Keratinocyte (primary cell): ENCODE results near the gene TUT4. TPM values are rescaled to one million over a fixed set of nuclear protein-coding genes. Genes with fewer than 3 reads are reported as not detected.
A peak's percentile ranks its signal among the peaks of the same experiment; 100 is the strongest.

Experiments used
- DNase-seq: peaks from one replicate; pipeline ENCODE4 v3.0.0-alpha.2; 2011; ENCODE audit warnings: low read depth, missing footprints, low spot score
- FAIRE-seq: peaks from 2 replicates; lab custom pipeline; 2011; peaks lifted over from hg19 to GRCh38; lab: Jason Lieb, UNC
- H2AFZ ChIP-seq: 2 replicates; pipeline ENCODE4 v1.6.0; 2012; ENCODE audit warnings: low read length, control low read depth, inconsistent platforms; ENCODE audit not compliant: control insufficient read depth
- H3K27ac ChIP-seq: 2 replicates; pipeline ENCODE4 v1.5.1; 2011; ENCODE audit warnings: low read length; ENCODE audit not compliant: control insufficient read depth, insufficient read depth
- H3K27me3 ChIP-seq: 3 replicates; pipeline ENCODE4 v1.6.0; 2011; ENCODE audit warnings: low read length; ENCODE audit not compliant: control insufficient read depth, insufficient read depth; ENCODE audit errors: extremely low read depth
- H3K36me3 ChIP-seq, 2 experiments: 2 replicates in 1 of 2; 3 replicates in 1 of 2; pipeline ENCODE4 v1.5.1; 2011; ENCODE audit warnings: low read length in 2 of 2, mild to moderate bottlenecking in 1 of 2; ENCODE audit not compliant: control insufficient read depth in 2 of 2, insufficient read depth in 2 of 2; ENCODE audit errors: extremely low read depth in 1 of 2
- H3K4me1 ChIP-seq: 3 replicates; pipeline ENCODE4 v1.5.1; 2011; ENCODE audit warnings: low read length; ENCODE audit not compliant: control insufficient read depth, insufficient read depth; ENCODE audit errors: extremely low read depth
- H3K4me2 ChIP-seq: 3 replicates; pipeline ENCODE4 v1.6.0; 2011; ENCODE audit warnings: low read depth, low read length; ENCODE audit not compliant: control insufficient read depth, insufficient read depth; ENCODE audit errors: extremely low read depth
- H3K4me3 ChIP-seq, 3 experiments: fragments of 200-600 bp in 1 of 3; sonication (generic) in 1 of 3; 2 replicates in 2 of 3; 3 replicates in 1 of 3; pipeline ENCODE4 v1.5.1; 2011 to 2016; ENCODE audit warnings: low read length in 3 of 3, mild to moderate bottlenecking in 3 of 3, control low read depth in 2 of 3, inconsistent platforms in 1 of 3, low read depth in 1 of 3, mixed read lengths in 1 of 3, mixed run types in 1 of 3, moderate library complexity in 1 of 3; ENCODE audit not compliant: control insufficient read depth in 2 of 3, insufficient read depth in 2 of 3; ENCODE audit errors: extremely low read depth in 1 of 3
- H3K79me2 ChIP-seq: 2 replicates; pipeline ENCODE4 v1.6.0; 2012; ENCODE audit warnings: low read length; ENCODE audit not compliant: control insufficient read depth, insufficient read depth
- H3K9ac ChIP-seq: 3 replicates; pipeline ENCODE4 v1.6.0; 2011; ENCODE audit warnings: low read length; ENCODE audit not compliant: control insufficient read depth, insufficient read depth; ENCODE audit errors: extremely low read depth
- H3K9me1 ChIP-seq: 3 replicates; pipeline ENCODE4 v1.6.0; 2011; ENCODE audit warnings: low read length; ENCODE audit not compliant: control insufficient read depth, insufficient read depth; ENCODE audit errors: extremely low read depth
- H3K9me3 ChIP-seq: 2 replicates; pipeline ENCODE4 v1.5.1; 2012; ENCODE audit warnings: low read depth, low read length; ENCODE audit not compliant: control insufficient read depth
- H4K20me1 ChIP-seq: 3 replicates; pipeline ENCODE4 v1.6.0; 2011; ENCODE audit warnings: low read length; ENCODE audit not compliant: control insufficient read depth, insufficient read depth; ENCODE audit errors: extremely low read depth
- EZH2 ChIP-seq: IDR thresholded peaks from one replicate; pipeline ENCODE4 v1.6.1; 2012; ENCODE audit warnings: inconsistent platforms, mild to moderate bottlenecking, low read length, moderate library complexity
- dilution Hi-C: fragments of 300-500 bp; cut with MboI; formaldehyde crosslinking; loops from one replicate; pipeline ENCODE4 v1.7.0; 2020; ENCODE audit warnings: low sequenced_read_pairs; ENCODE audit not compliant: extremely low pct_ligation_motif_present
- polyA plus RNA-seq, 5 experiments: library from polyadenylated mRNA; depleted of rRNA in 3 of 5; stranded (reverse) in 3 of 5; stranded (forward) in 1 of 5; unstranded in 1 of 5; fragments of >200 nt; gene quantifications; 1 replicate in 1 of 5; 2 replicates in 3 of 5; 3 replicates in 1 of 5; pipeline versions ENCODE4 v1.2.1 to v1.2.3, GENCODE V29; 2011 to 2012; ENCODE audit warnings: missing spikeins in 2 of 5, low read depth in 1 of 5, low replicate concordance in 1 of 5
- TF ChIP-seq, protein P1 (sequence below), 3 experiments: IDR thresholded peaks in 1 of 3; conservative IDR thresholded peaks in 1 of 3; optimal IDR thresholded peaks in 1 of 3; 2 replicates in 2 of 3; 3 replicates in 1 of 3; pipeline versions ENCODE3 to v1.5.1; 2011; ENCODE audit warnings: low read length in 3 of 3, mild to moderate bottlenecking in 3 of 3, moderate library complexity in 2 of 3, control low read depth in 1 of 3, inconsistent platforms in 1 of 3; ENCODE audit not compliant: insufficient read depth in 2 of 3; ENCODE audit errors: extremely low read depth in 1 of 3

TUT4 gene
- polyA plus RNA-seq, 1 donor (not counting 4 experiments of a cell fraction or from before 2014, with no cell fraction given): 27.5 TPM

DNA sequence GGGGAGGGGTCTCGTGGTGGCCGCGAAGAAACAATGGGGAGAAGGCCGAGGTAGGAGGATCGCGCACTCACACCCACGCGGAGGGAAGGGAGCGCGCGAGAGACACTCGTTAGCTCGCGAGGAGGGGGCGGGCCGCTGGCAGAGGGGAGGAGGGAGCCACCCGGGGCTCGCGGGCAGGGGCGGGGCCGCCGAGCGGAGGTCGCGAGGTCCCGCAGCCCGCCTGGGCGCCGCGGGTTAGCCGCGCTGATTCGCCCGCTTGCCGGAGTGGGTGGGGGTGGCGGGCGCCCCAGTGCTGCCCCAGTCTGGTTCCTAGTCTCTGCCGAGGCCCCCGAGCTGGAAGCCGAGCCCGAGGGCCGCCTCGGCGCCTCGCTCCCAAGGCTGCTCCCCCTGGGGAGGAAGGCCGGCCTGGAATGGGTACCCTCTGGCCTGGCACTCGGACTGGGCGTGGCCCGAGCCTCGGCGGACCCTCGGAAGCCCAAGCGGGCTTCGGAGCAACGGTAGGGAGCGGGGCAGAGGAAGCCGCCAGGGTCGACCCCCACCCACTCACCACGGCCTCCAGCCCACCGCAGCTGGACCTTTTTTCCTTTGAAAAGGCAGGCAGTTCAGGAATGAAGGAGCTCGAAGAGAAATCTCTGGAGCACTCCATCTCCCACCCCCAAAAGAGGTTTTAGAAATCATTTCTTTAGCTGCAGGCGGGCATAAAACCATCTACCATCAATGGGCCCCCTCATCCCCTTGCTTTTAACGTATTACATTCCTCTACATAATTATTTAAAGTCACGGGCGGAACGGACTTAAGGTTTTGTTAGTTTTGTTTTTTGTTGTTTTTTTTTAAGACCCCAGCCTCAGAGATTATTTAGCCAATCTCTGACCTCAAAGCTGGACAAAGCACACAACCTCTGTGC is 722 bp upstream of the TUT4 start:
- Histone ChIP-seq H3K9me3 (no peaks in the 10 kb centered on the region), H3K79me2 (peaks cover 22% of the 10 kb centered on the region), H3K4me3 (peak overlapping the region; percentile 62 to 91 (median 83)), H3K9ac (peak overlapping the region; percentile 91), H3K36me3 (no peaks in the 10 kb centered on the region), H3K9me1 (no peaks in the 10 kb centered on the region), H3K4me1 (peaks cover 33% of the 10 kb centered on the region), H2AFZ (peak overlapping the region; percentile 71), H4K20me1 (no peaks in the 10 kb centered on the region), H3K4me2 (peak overlapping the region; percentile 76), H3K27me3 (no peaks in the 10 kb centered on the region), H3K27ac (peak overlapping the region; percentile 24)
- FAIRE-seq (no peak), DNase-seq (no peak)
- dilution Hi-C loops: no loop called here
- no peak for TF ChIP-seq EZH2
- TF ChIP-seq, protein P1, sequence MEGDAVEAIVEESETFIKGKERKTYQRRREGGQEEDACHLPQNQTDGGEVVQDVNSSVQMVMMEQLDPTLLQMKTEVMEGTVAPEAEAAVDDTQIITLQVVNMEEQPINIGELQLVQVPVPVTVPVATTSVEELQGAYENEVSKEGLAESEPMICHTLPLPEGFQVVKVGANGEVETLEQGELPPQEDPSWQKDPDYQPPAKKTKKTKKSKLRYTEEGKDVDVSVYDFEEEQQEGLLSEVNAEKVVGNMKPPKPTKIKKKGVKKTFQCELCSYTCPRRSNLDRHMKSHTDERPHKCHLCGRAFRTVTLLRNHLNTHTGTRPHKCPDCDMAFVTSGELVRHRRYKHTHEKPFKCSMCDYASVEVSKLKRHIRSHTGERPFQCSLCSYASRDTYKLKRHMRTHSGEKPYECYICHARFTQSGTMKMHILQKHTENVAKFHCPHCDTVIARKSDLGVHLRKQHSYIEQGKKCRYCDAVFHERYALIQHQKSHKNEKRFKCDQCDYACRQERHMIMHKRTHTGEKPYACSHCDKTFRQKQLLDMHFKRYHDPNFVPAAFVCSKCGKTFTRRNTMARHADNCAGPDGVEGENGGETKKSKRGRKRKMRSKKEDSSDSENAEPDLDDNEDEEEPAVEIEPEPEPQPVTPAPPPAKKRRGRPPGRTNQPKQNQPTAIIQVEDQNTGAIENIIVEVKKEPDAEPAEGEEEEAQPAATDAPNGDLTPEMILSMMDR (optimal IDR thresholded peaks at IDR 0.05 in 1 of 3, IDR thresholded peaks at IDR 0.05 in 1 of 3, conservative IDR thresholded peaks at IDR 0.05 in 1 of 3; ENCODE audit: extremely low read depth in 1 of 3, insufficient read depth in 2 of 3, low read length in 3 of 3): no peak

DNA sequence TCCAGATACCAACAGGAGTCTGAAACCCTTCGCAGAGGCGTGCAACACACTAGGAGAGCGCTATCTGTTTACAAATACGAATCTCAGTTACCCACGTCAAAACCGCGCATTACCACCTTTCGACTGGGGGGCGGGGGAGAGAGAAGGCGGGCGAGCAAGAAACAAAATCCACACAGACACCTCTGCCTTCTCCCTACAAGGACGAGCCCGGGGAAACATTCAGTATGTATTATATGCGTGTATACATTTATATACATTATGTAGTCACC is 722 bp downstream of the TUT4 start:
- Histone ChIP-seq H3K27me3 (no peaks in the 10 kb centered on the region), H3K79me2 (peaks cover 33% of the 10 kb centered on the region), H3K9me1 (no peaks in the 10 kb centered on the region), H3K4me2 (peak overlapping the region; percentile 79), H3K9ac (peak overlapping the region; percentile 91), H3K4me1 (peaks cover 31% of the 10 kb centered on the region), H3K36me3 (no peaks in the 10 kb centered on the region), H3K27ac (peak overlapping the region; percentile 98), H4K20me1 (no peaks in the 10 kb centered on the region), H3K9me3 (no peaks in the 10 kb centered on the region), H3K4me3 (peak overlapping the region; percentile 62 to 91 (median 83)), H2AFZ (peak overlapping the region; percentile 78)
- dilution Hi-C loops: no loop called here
- TF ChIP-seq, protein P1 (optimal IDR thresholded peaks at IDR 0.05 in 1 of 3, IDR thresholded peaks at IDR 0.05 in 1 of 3, conservative IDR thresholded peaks at IDR 0.05 in 1 of 3; ENCODE audit: extremely low read depth in 1 of 3, insufficient read depth in 2 of 3, low read length in 3 of 3): peak in 1 of 3 experiments; percentile 1
- no peak for TF ChIP-seq EZH2
- FAIRE-seq: no peak
- DNase-seq: no peak
